GM12892 (cell line): ENCODE data around the gene S100A12.

Experiments
- POLR2A ChIP-seq: IDR thresholded peaks from 2 replicates; pipeline ENCODE4 v1.6.1; 2011; ENCODE audit warnings: low read depth, low read length, control low read depth
- POLR2AphosphoS5 ChIP-seq: IDR thresholded peaks from 2 replicates; pipeline ENCODE4 v1.6.1; 2011; ENCODE audit warnings: low read depth, low read length, control low read depth

- TF ChIP-seq POLR2A (no peak), POLR2AphosphoS5 (no peak)
Observed at GRCh38 chr1:153333902-153334301, 41.5 kb downstream of the S100A12 start.
